ACHN (cell line): ENCODE results near the gene PACRG.
A peak's percentile ranks its signal among the peaks of the same experiment; 100 is the strongest.

Experiments used
- DNase-seq: peaks from one replicate; pipeline ENCODE4 v3.0.0-alpha.2; 2015
- in situ Hi-C: cut with HindIII; loops from 2 replicates; pipeline ENCODE4 v1.10.0; 2017; ENCODE audit warnings: low sequenced_read_pairs, low pct_ligation_motif_present, low pct_unique_long_range_greater_than_20kb

Gene PACRG

DNA sequence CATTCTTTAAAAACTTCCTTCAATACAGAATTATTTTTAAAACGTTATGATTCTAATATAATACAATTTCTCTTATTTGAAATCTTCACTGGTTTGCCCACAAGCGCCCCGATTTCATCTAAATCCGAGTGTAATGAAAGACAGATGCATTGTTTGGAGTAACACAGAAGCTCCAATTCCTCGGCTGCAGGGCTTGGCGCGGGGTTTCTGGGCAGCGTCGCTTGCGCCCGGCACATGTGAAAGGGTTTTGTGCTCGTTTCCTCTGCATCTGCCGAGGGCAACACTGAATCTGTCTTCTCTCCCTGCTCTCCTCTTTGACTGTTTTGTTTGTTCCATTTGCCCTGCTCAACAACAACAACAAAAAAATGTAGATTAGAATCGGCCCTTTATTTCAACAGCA, 438.1 kb downstream of the PACRG start:
- DNase-seq, result no peak
- in situ Hi-C loops, result no loop called here

- in situ Hi-C loops, result no loop called here
- no peak for DNase-seq
Observed at GRCh38 chr6:163166507-163166906, 438.7 kb downstream of the PACRG start.

GRCh38 chr6:163169521-163169920, 441.7 kb downstream of the PACRG start:
- in situ Hi-C loops, result no loop called here
- DNase-seq, result no peak

- in situ Hi-C loops, result no loop called here
- peak; percentile 11 for DNase-seq
Observed at GRCh38 chr6:163170294-163170883, 442.6 kb downstream of the PACRG start.

- DNase-seq, result no peak
- in situ Hi-C loops, result no loop called here
Observed at GRCh38 chr6:163173741-163174140, 446.0 kb downstream of the PACRG start.

DNA sequence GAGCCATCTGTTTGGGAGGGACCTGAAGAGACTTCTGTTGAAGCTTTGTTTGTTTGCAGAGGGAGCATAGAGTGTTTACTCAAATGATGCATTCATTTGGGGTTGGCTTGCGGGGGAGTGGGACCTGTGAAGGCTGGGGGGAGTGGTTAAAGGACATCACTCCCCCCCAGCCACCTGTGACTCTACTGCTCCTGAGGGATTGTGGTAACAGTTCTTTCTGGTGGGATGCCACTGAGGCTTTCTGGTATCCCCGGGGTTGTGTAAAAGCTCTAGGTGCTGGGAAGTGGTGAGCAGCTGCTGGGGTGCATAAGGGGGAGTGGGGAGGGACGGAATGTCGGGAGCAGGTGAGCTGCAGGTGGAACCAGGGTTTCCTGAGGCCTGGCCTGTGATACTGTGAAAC, 447.5 kb downstream of the PACRG start:
- no peak for DNase-seq
- in situ Hi-C loops, result no loop called here

GRCh38 chr6:163176097-163176496, 448.3 kb downstream of the PACRG start:
- DNase-seq, result no peak
- in situ Hi-C loops, result no loop called here

DNA sequence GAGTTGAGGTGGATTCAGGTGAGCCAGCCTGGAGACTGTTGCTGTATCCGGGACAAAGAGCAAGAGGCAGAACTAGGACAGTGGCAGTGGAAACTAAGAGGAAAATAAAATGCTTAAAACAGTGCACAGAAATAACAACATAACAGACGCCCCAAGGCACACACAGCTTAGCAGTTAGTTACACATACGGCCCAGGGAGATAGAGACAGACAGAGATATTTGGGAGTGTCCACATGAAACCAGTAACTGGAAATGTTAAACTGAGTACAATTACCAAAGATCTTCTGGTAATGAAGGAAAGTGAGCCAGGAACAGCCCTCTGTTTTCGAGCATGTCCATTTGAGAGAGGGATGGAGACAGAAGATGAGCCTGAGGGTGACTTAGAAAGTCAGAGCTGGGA, 449.2 kb downstream of the PACRG start:
- in situ Hi-C loops, result no loop called here

GRCh38 chr6:163177892-163178420, 450.2 kb downstream of the PACRG start:
- in situ Hi-C loops, result no loop called here
- no peak for DNase-seq

More for the DNA sequence above, 449.2 kb downstream of the PACRG start:
- no peak for DNase-seq

- in situ Hi-C loops, result no loop called here
- no peak for DNase-seq
Observed at GRCh38 chr6:163179061-163179460, 451.3 kb downstream of the PACRG start.

DNA sequence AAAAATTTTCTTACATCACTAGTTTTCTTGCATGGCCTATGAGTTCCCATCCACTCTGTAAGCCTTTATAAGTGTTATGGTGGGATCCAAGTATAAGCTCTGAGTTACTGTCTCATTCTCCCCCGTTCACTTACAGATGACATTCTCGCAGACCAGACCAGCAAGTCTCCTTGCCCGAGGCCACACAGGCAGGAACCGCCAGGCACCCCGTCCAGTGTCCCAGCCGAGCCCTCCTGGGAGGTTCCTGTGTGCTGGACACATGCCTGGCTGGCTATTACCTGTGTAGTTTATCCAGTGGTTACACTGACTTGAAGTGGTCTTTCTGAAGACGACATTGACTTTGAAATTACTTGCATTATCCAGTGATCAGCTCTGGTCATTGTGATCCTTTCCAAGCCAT, 451.9 kb downstream of the PACRG start:
- no peak for DNase-seq
- in situ Hi-C loops, result no loop called here

GRCh38 chr6:163180874-163181541, 453.2 kb downstream of the PACRG start:
- in situ Hi-C loops, result no loop called here
- DNase-seq, result no peak

DNA sequence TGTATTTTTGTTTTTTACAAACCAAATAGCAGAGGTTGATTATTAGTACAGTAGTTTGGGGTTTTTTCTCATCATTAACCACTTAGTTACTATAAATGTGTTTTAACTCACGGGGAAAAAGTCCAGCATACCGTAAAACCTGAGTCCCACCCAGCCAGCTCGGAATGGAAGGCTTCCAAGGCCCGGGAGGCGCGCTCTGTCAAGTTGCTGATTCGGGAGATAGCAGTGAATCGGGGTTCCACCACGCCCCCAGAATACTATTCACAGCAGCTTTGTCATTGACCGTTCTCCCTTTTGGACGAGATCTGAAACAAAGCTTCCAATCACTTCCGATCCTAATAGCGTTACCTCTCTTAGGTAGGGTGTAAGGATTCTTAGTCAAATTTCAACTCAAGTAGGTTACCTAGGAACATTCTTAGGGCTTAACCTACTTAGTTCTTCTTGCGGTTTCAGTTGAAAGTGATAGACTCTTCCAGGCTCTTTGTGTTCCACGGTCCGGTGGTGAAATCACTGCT, 453.9 kb downstream of the PACRG start:
- in situ Hi-C loops, result no loop called here
- DNase-seq, result no peak

DNA sequence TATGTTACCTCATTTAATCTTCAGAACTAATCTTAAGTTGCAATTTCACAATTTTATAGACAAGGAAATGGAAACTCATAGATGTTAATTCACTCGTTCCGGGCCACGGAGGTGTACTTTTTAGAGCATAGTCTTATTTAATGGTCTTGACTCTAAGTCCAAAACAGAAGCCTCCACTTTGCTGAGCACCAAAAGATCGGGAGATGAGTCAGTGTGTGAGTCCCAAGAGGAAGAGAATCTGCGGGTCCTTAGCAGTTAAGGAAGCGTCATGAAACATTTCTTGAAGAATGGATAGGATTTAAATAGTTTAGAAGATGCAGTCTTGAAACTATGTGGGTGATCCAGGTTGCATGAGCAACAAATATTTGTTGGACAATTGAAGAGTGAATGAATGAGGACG, 454.9 kb downstream of the PACRG start:
- in situ Hi-C loops, result no loop called here
- DNase-seq, result no peak

GRCh38 chr6:163183806-163184205, 456.0 kb downstream of the PACRG start:
- DNase-seq, result no peak
- in situ Hi-C loops, result no loop called here

DNA sequence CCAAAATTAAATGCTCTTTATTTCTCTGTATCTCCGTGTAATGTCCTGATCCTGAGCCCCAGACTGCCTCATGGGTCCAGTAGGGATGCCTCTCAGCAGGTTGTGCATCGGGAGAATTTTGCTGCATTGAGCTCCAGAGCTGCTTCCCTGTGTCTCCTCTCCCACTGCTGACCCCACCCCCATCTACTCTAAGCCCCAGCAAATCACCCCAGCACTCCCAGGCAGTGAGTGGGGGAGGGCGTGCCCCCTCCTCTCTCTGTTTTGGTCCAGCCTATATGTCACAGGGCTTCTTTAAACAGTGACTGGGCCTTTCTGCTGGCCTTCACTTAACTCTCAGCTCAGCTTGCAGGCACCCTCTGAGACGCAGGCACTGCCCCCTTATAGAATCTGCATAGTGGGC, 458.0 kb downstream of the PACRG start:
- DNase-seq, result no peak
- in situ Hi-C loops, result no loop called here

DNA sequence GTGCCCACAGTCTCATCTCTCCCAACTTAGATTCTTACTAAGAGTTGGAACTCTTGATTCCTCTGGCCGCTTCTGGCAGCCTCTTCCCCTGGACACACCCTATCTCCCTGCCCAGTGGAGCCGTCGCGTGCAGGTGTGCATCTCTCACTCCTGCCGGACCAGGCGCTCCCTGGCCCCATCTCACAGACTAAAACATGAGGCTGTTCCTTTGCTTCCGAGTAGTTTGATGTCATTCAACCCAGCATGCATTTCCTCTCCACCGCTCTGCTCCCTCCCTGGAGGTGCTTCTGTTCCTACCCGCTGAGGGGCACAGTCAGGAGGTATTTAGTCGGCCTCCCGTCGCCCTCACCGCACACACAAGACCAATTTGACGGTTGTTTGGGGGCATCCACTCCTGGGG, 458.8 kb downstream of the PACRG start:
- in situ Hi-C loops, result no loop called here
- DNase-seq, result no peak

- in situ Hi-C loops, result no loop called here
- no peak for DNase-seq
Observed at GRCh38 chr6:163187201-163187600, 459.4 kb downstream of the PACRG start.

- in situ Hi-C loops, result no loop called here
Observed at GRCh38 chr6:163187606-163188005, 459.8 kb downstream of the PACRG start.

DNA sequence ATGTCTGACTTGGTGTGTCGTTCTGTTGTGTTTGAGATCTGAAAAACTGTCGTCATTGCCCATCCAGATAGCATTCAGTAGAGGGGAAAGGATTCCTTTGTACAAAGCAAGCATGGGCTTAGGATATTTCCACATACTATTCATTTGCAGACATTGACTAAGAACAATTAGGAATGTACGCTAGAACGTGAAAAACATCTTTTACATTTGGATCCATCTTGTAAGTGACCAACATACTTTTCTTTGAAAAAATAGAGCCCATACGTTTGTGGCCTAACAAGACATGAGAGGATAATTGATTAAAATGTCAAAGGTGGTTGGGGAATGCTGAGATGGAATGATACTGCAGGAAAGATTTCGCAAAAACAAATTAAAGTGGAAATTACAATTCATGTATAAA, 461.0 kb downstream of the PACRG start:
- in situ Hi-C loops, result no loop called here
- no peak for DNase-seq

More at GRCh38 chr6:163187606-163188005, 459.8 kb downstream of the PACRG start:
- DNase-seq, result no peak
